ENCODE data around the gene TTC34.

The TTC34 gene

DNA sequence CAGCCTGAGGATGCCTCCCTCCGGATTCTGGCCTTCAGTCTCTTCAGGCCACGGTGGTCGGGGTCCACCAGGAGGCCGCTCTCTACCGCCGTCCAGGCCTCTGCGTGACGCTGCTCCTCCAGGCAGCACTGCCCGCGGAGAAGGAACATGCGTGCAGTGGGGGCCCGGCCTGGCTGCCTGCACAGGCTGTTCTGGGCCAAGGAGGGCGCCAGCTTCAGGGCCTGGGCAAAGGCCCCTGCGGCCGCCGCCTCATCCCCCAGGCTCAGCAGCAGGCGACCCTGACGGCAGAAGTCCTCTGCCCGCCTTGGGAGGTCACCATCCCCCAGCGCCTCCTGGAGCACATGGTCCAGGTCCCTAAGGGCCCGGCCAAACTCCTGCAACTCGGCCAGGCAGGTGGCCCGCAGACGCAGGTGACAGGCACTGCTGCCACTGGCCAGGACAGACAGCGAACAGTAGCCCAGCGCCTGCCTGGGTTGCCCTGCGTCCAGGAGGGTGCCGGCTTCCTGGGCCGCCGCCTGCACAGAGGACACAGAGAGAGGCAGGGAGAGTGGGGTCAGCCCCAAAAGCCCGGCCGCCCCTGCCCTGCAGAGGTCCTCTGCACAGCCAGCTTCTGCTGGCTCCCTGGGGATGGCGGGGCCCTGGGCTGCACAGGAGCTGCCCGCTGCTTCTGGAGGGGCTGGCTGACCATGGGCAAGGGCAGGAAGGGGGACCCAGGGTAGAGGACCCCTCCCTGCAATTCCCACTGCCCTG is 159.9 kb downstream of the TTC34 start:
- no peak for DNase-seq (ENCODE audit: low read depth)
- H3K4me3 ChIP-seq (ENCODE audit: control insufficient read depth, low read depth, low read length), result peak overlapping the region; percentile 58
- TF ChIP-seq, protein P1, sequence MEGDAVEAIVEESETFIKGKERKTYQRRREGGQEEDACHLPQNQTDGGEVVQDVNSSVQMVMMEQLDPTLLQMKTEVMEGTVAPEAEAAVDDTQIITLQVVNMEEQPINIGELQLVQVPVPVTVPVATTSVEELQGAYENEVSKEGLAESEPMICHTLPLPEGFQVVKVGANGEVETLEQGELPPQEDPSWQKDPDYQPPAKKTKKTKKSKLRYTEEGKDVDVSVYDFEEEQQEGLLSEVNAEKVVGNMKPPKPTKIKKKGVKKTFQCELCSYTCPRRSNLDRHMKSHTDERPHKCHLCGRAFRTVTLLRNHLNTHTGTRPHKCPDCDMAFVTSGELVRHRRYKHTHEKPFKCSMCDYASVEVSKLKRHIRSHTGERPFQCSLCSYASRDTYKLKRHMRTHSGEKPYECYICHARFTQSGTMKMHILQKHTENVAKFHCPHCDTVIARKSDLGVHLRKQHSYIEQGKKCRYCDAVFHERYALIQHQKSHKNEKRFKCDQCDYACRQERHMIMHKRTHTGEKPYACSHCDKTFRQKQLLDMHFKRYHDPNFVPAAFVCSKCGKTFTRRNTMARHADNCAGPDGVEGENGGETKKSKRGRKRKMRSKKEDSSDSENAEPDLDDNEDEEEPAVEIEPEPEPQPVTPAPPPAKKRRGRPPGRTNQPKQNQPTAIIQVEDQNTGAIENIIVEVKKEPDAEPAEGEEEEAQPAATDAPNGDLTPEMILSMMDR (conservative IDR thresholded peaks at IDR 0.05; ENCODE audit: control insufficient read depth, insufficient read depth, low read depth, low read length), result no peak

- no peak overlapping the region for H3K4me3 ChIP-seq (ENCODE audit: control insufficient read depth, low read depth, low read length)
- DNase-seq (ENCODE audit: low read depth), result no peak
- TF ChIP-seq, protein P1 (conservative IDR thresholded peaks at IDR 0.05; ENCODE audit: control insufficient read depth, insufficient read depth, low read depth, low read length), result no peak
These were observed 160.9 kb downstream of the TTC34 start for GRCh38 chr1:2640626-2641025.

- no peak for DNase-seq (ENCODE audit: low read depth)
- TF ChIP-seq, protein P1 (conservative IDR thresholded peaks at IDR 0.05; ENCODE audit: control insufficient read depth, insufficient read depth, low read depth, low read length), result no peak
- H3K4me3 ChIP-seq (ENCODE audit: control insufficient read depth, low read depth, low read length), result no peak overlapping the region
These were observed 161.6 kb downstream of the TTC34 start for GRCh38 chr1:2639607-2640521.

DNA sequence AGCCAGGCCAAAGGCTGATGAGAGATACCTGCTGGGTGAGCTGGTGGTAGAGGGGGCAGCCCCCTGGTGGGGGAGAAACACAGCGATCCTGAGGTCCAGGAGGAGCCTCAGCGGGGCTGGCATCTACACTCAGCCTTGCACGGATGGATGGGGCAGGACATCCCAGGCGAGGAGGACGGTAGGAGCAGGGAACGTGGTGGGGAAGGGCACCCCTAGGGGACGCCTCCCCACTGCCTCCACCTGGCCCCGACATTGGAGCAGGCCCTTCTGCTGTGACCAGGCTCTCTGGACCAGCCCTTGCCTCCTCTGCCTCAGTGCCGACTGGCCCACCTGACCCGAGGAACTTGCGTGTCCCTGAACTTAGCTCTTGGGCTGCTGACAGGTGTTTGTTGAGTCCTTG is 162.3 kb downstream of the TTC34 start:
- no peak for DNase-seq (ENCODE audit: low read depth)
- no peak overlapping the region for H3K4me3 ChIP-seq (ENCODE audit: control insufficient read depth, low read depth, low read length)
- TF ChIP-seq, protein P1 (conservative IDR thresholded peaks at IDR 0.05; ENCODE audit: control insufficient read depth, insufficient read depth, low read depth, low read length), result no peak

DNA sequence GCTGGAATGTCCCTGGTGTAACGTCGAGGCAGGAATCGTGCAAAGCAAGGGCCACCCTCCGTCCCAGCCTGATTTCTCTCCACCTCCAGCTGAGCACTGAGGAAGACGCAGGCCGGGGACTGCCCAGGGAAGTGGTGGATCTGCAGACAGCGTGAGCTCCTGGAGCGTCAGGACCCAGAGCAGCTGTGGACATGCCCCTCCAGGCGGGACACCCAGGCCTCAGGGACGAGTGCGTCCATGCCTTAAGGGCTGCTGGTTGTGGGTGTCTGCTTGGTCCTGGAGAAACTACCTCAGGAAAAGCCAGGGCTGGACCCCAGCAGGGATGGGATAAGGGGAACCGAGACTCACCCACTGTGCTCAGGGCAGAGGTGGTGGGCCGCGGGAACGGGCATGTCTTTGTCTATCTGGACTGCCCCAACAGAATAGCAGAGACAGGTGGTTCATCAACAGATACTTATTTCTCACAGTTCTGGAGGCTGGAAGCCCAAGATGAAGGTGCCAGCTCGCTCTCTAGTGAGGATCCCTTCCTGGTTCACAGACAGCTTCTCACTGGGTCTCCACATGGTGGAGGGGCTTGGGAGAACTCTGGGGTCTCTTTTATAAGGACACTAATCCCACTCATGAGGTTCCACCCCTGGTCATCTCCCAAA is 162.9 kb downstream of the TTC34 start:
- DNase-seq (ENCODE audit: low read depth), result no peak
- no peak overlapping the region for H3K4me3 ChIP-seq (ENCODE audit: control insufficient read depth, low read depth, low read length)
- TF ChIP-seq, protein P1 (conservative IDR thresholded peaks at IDR 0.05; ENCODE audit: control insufficient read depth, insufficient read depth, low read depth, low read length), result no peak

GRCh38 chr1:2637442-2638145 is 163.9 kb downstream of the TTC34 start:
- no peak overlapping the region for H3K4me3 ChIP-seq (ENCODE audit: control insufficient read depth, low read depth, low read length)
- TF ChIP-seq, protein P1 (conservative IDR thresholded peaks at IDR 0.05; ENCODE audit: control insufficient read depth, insufficient read depth, low read depth, low read length), result no peak
- DNase-seq (ENCODE audit: low read depth), result no peak

All from fibroblast of mammary gland (primary cell).